Caco-2 (cell line): ENCODE results near the gene RPF1. TPM values are rescaled to one million over a fixed set of nuclear protein-coding genes. Genes with fewer than 3 reads are reported as not detected.
A peak's percentile ranks its signal among the peaks of the same experiment; 100 is the strongest.

Source experiments
- BruUV-seq: library from RNA; stranded (reverse); fragments of 400-500 nt; replicated peaks from 2 replicates; lab custom pipeline; 2021; lab: Mats Ljungman, UMichigan
- CTCF ChIA-PET: fragments of 300-600 bp; sonication (Branson Sonifier 250); formaldehyde crosslinking; loops from one replicate; lab custom pipeline; 2022; ENCODE audit warnings: antibody characterized with exemption; lab: Charles Lee
- POLR2A ChIA-PET: fragments of 300-600 bp; sonication (Branson Sonifier 250); formaldehyde crosslinking; loops from one replicate; lab custom pipeline; 2022; ENCODE audit warnings: antibody characterized with exemption; lab: Charles Lee
- DNase-seq, 2 experiments: peaks; one replicate each; pipeline versions ENCODE4 v3.0.0 to v3.0.0-alpha.2; 2020 to 2022
- H3K27me3 ChIP-seq: replicated peaks from 2 replicates; pipeline ENCODE4 v1.6.0; 2011; ENCODE audit warnings: low read length; ENCODE audit not compliant: control insufficient read depth, insufficient read depth
- H3K36me3 ChIP-seq: 2 replicates; pipeline ENCODE4 v1.5.1; 2011; ENCODE audit warnings: low read length; ENCODE audit not compliant: control insufficient read depth, insufficient read depth
- H3K4me1 ChIP-seq: fragments of 250-450 bp; sonication (Bioruptor Pico); 2 replicates; pipeline ENCODE4 v1.5.1; 2020; ENCODE audit warnings: mild to moderate bottlenecking
- H3K4me3 ChIP-seq: 2 replicates; pipeline ENCODE4 v1.5.1; 2011; ENCODE audit warnings: low read depth, mild to moderate bottlenecking, control low read depth, low read length
- H3K9me3 ChIP-seq: fragments of 250-450 bp; sonication (Bioruptor Pico); 2 replicates; pipeline ENCODE4 v1.5.1; 2020; ENCODE audit warnings: mild to moderate bottlenecking, moderate library complexity
- H3K27ac Mint-ChIP-seq: one replicate; pipeline ENCODE4 v1.8.0; 2022; ENCODE audit warnings: mixed read lengths; ENCODE audit not compliant: unreplicated experiment
- H3K27me3 Mint-ChIP-seq: one replicate; pipeline ENCODE4 v1.8.0; 2022; ENCODE audit warnings: mixed read lengths; ENCODE audit not compliant: insufficient read depth, unreplicated experiment
- H3K36me3 Mint-ChIP-seq: one replicate; pipeline ENCODE4 v1.8.0; 2022; ENCODE audit warnings: mild to moderate bottlenecking, mixed read lengths; ENCODE audit not compliant: insufficient read depth, unreplicated experiment
- H3K4me1 Mint-ChIP-seq: one replicate; pipeline ENCODE4 v1.8.0; 2022; ENCODE audit warnings: low read depth, mixed read lengths; ENCODE audit not compliant: unreplicated experiment
- H3K4me3 Mint-ChIP-seq: one replicate; pipeline ENCODE4 v1.8.0; 2022; ENCODE audit warnings: mild to moderate bottlenecking, moderate library complexity, mixed read lengths; ENCODE audit not compliant: unreplicated experiment
- H3K9me3 Mint-ChIP-seq: one replicate; pipeline ENCODE4 v1.8.0; 2022; ENCODE audit warnings: mixed read lengths; ENCODE audit not compliant: unreplicated experiment
- intact Hi-C: fragments of 100-400 bp; cut with micrococcal nuclease; formaldehyde crosslinking; loops from one replicate; pipeline ENCODE4 v1.10.0; 2022; ENCODE audit not compliant: unreplicated experiment
- total RNA-seq: library from RNA; stranded (reverse); gene quantifications from 2 replicates; pipeline ENCODE4 v1.2.3, GENCODE V29; 2022
- TF ChIP-seq, protein P1 (sequence below), 2 experiments: fragments of 200-600 bp in 1 of 2; IDR thresholded peaks; 1 replicate in 1 of 2; 2 replicates in 1 of 2; pipeline versions ENCODE4 v1.5.1 to v1.8.0; 2011 to 2022; ENCODE audit warnings: antibody characterized with exemption in 1 of 2, control low read depth in 1 of 2, inconsistent platforms in 1 of 2, low read depth in 1 of 2, low read length in 1 of 2, mild to moderate bottlenecking in 1 of 2, moderate library complexity in 1 of 2; ENCODE audit not compliant: insufficient read depth in 1 of 2, severe bottlenecking in 1 of 2, unreplicated experiment in 1 of 2

The RPF1 gene
- total RNA-seq, 1 experiment from 2014 or later = 15.7 TPM

DNA sequence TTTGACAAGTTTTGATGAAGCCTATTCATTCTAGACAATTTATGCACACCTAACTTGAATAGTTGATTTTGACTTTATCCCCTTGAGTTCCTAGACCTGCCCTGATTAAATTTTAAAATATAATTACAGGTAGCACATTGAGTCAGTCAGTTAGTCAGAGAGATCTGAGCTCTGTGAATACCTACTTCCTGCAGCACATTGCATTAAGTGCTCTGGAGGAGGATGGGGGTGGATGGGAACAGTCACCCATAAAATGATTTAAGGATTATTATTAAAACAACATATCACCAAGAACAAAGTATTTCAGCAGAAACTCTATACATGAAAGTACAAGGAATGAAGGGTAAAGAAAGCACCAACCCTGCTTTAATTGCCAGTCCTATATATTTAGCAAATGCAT lies 11.8 kb upstream of the RPF1 start:
- no peaks in the 10 kb centered on the region for H3K36me3 ChIP-seq
- no peak overlapping the region for H3K4me3 ChIP-seq
- H3K27me3 Mint-ChIP-seq = peaks cover 3% of the 10 kb centered on the region
- no peaks in the 10 kb centered on the region for H3K27me3 ChIP-seq
- intact Hi-C loops = no loop called here
- no peak overlapping the region for H3K4me3 Mint-ChIP-seq
- TF ChIP-seq, protein P1, sequence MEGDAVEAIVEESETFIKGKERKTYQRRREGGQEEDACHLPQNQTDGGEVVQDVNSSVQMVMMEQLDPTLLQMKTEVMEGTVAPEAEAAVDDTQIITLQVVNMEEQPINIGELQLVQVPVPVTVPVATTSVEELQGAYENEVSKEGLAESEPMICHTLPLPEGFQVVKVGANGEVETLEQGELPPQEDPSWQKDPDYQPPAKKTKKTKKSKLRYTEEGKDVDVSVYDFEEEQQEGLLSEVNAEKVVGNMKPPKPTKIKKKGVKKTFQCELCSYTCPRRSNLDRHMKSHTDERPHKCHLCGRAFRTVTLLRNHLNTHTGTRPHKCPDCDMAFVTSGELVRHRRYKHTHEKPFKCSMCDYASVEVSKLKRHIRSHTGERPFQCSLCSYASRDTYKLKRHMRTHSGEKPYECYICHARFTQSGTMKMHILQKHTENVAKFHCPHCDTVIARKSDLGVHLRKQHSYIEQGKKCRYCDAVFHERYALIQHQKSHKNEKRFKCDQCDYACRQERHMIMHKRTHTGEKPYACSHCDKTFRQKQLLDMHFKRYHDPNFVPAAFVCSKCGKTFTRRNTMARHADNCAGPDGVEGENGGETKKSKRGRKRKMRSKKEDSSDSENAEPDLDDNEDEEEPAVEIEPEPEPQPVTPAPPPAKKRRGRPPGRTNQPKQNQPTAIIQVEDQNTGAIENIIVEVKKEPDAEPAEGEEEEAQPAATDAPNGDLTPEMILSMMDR (IDR thresholded peaks at IDR 0.05; ENCODE audit: insufficient read depth in 1 of 2, low read depth in 1 of 2, low read length in 1 of 2, severe bottlenecking in 1 of 2, unreplicated experiment in 1 of 2) = no peak
- no peaks in the 10 kb centered on the region for H3K4me1 Mint-ChIP-seq
- H3K9me3 ChIP-seq = no peaks in the 10 kb centered on the region
- DNase-seq = no peak
- no peaks in the 10 kb centered on the region for H3K36me3 Mint-ChIP-seq
- H3K4me1 ChIP-seq = no peaks in the 10 kb centered on the region
- no TSS peak for BruUV-seq
- H3K9me3 Mint-ChIP-seq = no peaks in the 10 kb centered on the region
- no peak overlapping the region for H3K27ac Mint-ChIP-seq
- POLR2A ChIA-PET = no interaction called here
- CTCF ChIA-PET = no interaction called here

DNA sequence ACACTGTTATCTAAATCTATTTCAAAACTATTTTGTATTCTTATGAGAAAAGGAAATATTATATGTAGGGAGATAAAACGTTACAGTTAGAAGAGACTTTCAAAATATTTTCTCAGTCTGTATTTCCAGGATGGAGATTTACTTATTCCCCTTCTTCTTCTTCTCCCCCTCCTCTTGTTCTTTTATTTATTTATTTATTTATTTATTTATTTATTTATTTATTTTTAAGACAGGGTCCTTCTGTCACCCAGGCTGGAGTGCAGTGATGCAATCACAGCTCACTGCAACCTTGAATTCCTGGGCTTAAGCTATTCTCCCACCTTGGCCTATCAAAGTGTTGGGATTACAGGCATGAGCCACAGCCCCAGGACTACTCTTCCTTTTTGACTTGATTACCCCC lies 2.8 kb upstream of the RPF1 start:
- Mint-ChIP-seq H3K4me3 (no peak overlapping the region), H3K27me3 (peaks cover 17% of the 10 kb centered on the region), H3K27ac (no peak overlapping the region), H3K4me1 (no peaks in the 10 kb centered on the region), H3K9me3 (peaks cover 12% of the 10 kb centered on the region), H3K36me3 (peaks cover 17% of the 10 kb centered on the region)
- DNase-seq = no peak
- H3K4me3 ChIP-seq = no peak overlapping the region
- no peaks in the 10 kb centered on the region for H3K36me3 ChIP-seq
- no TSS peak for BruUV-seq
- H3K4me1 ChIP-seq = no peaks in the 10 kb centered on the region
- H3K27me3 ChIP-seq = no peaks in the 10 kb centered on the region
- H3K9me3 ChIP-seq = peaks cover 6% of the 10 kb centered on the region
- TF ChIP-seq, protein P1 (IDR thresholded peaks at IDR 0.05; ENCODE audit: insufficient read depth in 1 of 2, low read depth in 1 of 2, low read length in 1 of 2, severe bottlenecking in 1 of 2, unreplicated experiment in 1 of 2) = no peak
- intact Hi-C loops = no loop called here
- CTCF ChIA-PET = no interaction called here
- POLR2A ChIA-PET = no interaction called here

DNA sequence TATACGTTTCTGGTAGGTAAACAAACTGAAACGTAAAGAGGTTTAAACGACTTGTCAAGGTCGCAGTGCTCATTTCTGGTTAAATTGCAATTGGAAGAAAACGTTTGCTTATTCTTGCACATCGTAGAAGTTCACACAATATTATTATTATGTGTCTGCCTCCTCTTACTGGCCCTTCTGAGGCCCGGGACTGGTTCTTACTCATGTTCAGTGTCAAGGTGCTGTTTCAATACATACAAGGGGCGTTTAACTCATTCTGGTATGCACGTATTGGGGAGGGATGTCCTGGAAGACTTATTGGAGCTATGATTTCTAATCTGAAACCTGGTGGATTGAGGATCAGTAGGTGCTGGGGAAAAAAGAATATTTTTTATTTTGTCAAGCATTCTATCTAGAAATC lies 932 bp downstream of the RPF1 start:
- no peaks in the 10 kb centered on the region for H3K4me1 Mint-ChIP-seq
- BruUV-seq = no TSS peak
- peaks cover 12% of the 10 kb centered on the region for H3K9me3 Mint-ChIP-seq
- Histone ChIP-seq H3K9me3 (peaks cover 6% of the 10 kb centered on the region), H3K4me1 (no peaks in the 10 kb centered on the region), H3K36me3 (no peaks in the 10 kb centered on the region), H3K4me3 (peak overlapping the region; percentile 55), H3K27me3 (no peaks in the 10 kb centered on the region)
- no peak for DNase-seq
- peaks cover 10% of the 10 kb centered on the region for H3K27me3 Mint-ChIP-seq
- intact Hi-C loops = loop anchor here (1.0 kb wide), 2 partner anchors 26 to 94 kb away; partner anchors contain the start of genes CTBS, GNG5 and SPATA1
- peak overlapping the region; percentile 99 for H3K27ac Mint-ChIP-seq
- TF ChIP-seq, protein P1 (IDR thresholded peaks at IDR 0.05; ENCODE audit: insufficient read depth in 1 of 2, low read depth in 1 of 2, low read length in 1 of 2, severe bottlenecking in 1 of 2, unreplicated experiment in 1 of 2) = no peak
- peak overlapping the region; percentile 98 for H3K4me3 Mint-ChIP-seq
- peaks cover 34% of the 10 kb centered on the region for H3K36me3 Mint-ChIP-seq
- CTCF ChIA-PET = interaction anchor here (0.8 to 1.2 kb wide), 3 partner anchors 26 to 277 kb away, joined by 3 to 5 read pairs (median 3); partner anchors contain the start of genes GNG5 and SPATA1
- POLR2A ChIA-PET = no interaction called here
